SJCRH30 (cell line): ENCODE data around the gene FAM98C. TPM values are rescaled to one million over a fixed set of nuclear protein-coding genes. Genes with fewer than 3 reads are reported as not detected.
"Not testable (repeated sequence)": the region's sequence is repeated elsewhere in the genome, so short reads cannot be mapped to it uniquely, and the experiment has no call there.

Experiments
- DNase-seq, 2 experiments: peaks; one replicate each; pipeline ENCODE4 v3.0.0-alpha.2; 2015 to 2020
- H3K27ac ChIP-seq: fragments of 250-450 bp; sonication (Bioruptor Pico); 2 replicates; pipeline ENCODE4 v1.5.1; 2020; ENCODE audit warnings: mild to moderate bottlenecking, moderate library complexity
- H3K27me3 ChIP-seq: fragments of 250-450 bp; sonication (Bioruptor Pico); 2 replicates; pipeline ENCODE4 v1.5.1; 2020; ENCODE audit warnings: mild to moderate bottlenecking, moderate library complexity
- H3K36me3 ChIP-seq: fragments of 250-450 bp; sonication (Bioruptor Pico); 2 replicates; pipeline ENCODE4 v1.5.1; 2020; ENCODE audit warnings: mild to moderate bottlenecking, moderate library complexity
- H3K4me1 ChIP-seq: fragments of 250-450 bp; sonication (Bioruptor Pico); 2 replicates; pipeline ENCODE4 v1.5.1; 2020; ENCODE audit warnings: mild to moderate bottlenecking, moderate library complexity
- H3K4me3 ChIP-seq: fragments of 250-450 bp; sonication (Bioruptor Pico); 2 replicates; pipeline ENCODE4 v1.5.1; 2020; ENCODE audit warnings: mild to moderate bottlenecking, moderate library complexity
- H3K9me3 ChIP-seq: fragments of 250-450 bp; sonication (Bioruptor Pico); replicated peaks from 2 replicates; pipeline ENCODE4 v1.5.1; 2020; ENCODE audit warnings: mild to moderate bottlenecking, moderate library complexity
- total RNA-seq: library from RNA; depleted of rRNA; stranded (reverse); fragments of >200 nt; shearing (Covaris generic); gene quantifications from 2 replicates; pipeline ENCODE4 v1.2.3, GENCODE V29; 2014

FAM98C gene
- total RNA-seq, 1 experiment from 2014 or later, result 4.6 TPM

DNA sequence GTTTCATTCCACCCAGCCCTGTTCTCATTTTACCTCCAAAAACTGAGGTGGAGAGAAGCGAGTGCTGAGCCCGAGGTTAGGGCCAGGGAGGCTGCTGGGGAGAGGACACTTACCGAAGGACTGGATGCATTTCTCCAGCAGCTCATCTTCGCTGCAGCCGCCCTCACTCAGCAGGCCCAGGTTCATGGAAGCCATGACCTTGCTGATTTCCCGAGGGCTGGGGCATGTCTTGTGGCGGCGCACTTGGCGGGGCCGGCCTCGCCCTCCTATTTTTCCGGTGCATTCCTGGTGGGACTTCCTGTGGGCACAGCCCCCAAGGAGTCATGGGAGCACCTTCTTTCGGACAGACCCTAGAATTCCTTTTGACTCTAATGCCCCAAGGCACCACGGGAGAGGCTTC lies 19.0 kb downstream of the FAM98C start:
- Histone ChIP-seq H3K27ac (no peak overlapping the region), H3K27me3 (no peaks in the 10 kb centered on the region), H3K4me1 (peaks cover 16% of the 10 kb centered on the region; the same call in 1 of the 2 replicates), H3K36me3 (no peaks in the 10 kb centered on the region), H3K9me3 (no peaks in the 10 kb centered on the region), H3K4me3 (no peak overlapping the region)
- DNase-seq, result no peak

DNA sequence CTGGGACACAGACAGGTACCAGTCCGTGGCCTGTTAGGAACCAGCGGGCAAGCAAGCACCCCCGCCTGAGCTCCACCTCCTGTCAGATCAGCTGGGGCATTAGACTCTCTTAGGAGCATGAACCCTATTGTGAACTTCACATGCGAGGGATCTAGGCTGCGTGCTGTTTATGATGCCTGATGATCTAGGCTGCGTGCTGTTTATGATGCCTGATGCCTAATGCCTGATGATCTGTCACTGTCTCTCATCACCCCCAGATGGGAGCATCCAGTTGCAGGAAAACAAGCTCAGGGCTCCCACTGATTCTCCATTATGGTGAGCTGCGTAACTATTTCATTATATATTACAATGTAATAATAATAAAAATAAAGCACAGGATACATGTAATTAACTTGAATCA lies 19.5 kb downstream of the FAM98C start:
- Histone ChIP-seq H3K4me3 (no peak overlapping the region), H3K9me3 (no peaks in the 10 kb centered on the region), H3K27me3 (no peaks in the 10 kb centered on the region), H3K36me3 (no peaks in the 10 kb centered on the region), H3K27ac (no peak overlapping the region), H3K4me1 (peaks cover 11% of the 10 kb centered on the region; the same call in 1 of the 2 replicates)
- DNase-seq, result no peak

DNA sequence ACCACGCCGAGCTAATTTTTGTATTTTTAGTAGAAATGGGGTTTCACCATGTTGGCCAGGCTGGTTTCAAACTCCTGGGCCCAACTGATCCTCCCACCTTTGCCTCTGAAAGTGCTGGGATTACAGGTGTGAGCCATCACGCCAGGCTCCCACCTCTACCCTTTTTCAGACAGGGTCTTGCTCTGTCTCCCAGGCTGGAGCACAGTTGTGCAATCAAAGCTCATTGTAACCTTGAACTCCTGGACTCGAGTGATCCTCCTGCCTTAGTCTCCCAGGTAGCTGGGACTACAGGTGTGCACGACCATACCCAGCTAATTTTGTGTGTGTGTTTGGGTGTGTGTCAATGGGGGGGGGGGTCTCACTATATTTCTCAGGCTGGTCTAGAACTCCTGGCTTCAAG lies 21.4 kb downstream of the FAM98C start:
- H3K9me3 ChIP-seq, result no peaks in the 10 kb centered on the region
- no peak overlapping the region for H3K4me3 ChIP-seq
- DNase-seq, result no peak
- H3K4me1 ChIP-seq, result peaks cover 6% of the 10 kb centered on the region; the same call in 1 of the 2 replicates
- H3K36me3 ChIP-seq, result no peaks in the 10 kb centered on the region
- no peaks in the 10 kb centered on the region for H3K27me3 ChIP-seq
- no peak overlapping the region for H3K27ac ChIP-seq

DNA sequence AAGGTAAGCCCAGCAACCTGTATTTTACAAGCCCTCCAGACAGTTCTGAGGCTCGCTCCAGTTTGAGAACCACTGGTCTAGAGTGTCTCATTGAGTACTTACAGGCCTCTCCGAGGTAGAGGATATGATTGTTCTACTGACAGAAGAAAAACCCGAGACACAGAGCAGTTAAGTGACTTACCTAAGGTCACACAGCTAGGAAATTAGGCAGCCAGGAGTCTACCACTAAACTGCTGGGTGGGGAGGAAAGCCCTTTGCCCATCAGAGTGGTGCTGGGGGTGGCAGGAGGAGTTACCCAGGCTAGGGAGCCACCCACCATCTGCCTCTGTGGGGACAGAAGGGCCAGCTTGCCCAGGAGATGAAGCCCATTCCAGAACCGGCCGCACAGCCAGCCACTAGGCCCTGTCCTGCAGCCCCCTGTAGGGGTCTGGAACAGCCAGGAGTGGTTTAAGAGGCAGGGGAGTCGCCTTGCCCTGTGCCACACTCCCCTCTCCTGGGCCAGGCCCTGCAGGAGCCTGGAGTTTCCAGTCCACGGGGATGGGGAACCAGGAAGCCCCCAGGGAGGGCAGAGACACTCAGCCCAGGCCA lies 22.4 kb downstream of the FAM98C start:
- Histone ChIP-seq H3K27me3 (no peaks in the 10 kb centered on the region), H3K36me3 (no peaks in the 10 kb centered on the region), H3K9me3 (no peaks in the 10 kb centered on the region), H3K4me3 (peak overlapping the region; percentile 45), H3K4me1 (peaks cover 6% of the 10 kb centered on the region; the same call in 1 of the 2 replicates), H3K27ac (no peak overlapping the region)
- DNase-seq, result no peak

DNA sequence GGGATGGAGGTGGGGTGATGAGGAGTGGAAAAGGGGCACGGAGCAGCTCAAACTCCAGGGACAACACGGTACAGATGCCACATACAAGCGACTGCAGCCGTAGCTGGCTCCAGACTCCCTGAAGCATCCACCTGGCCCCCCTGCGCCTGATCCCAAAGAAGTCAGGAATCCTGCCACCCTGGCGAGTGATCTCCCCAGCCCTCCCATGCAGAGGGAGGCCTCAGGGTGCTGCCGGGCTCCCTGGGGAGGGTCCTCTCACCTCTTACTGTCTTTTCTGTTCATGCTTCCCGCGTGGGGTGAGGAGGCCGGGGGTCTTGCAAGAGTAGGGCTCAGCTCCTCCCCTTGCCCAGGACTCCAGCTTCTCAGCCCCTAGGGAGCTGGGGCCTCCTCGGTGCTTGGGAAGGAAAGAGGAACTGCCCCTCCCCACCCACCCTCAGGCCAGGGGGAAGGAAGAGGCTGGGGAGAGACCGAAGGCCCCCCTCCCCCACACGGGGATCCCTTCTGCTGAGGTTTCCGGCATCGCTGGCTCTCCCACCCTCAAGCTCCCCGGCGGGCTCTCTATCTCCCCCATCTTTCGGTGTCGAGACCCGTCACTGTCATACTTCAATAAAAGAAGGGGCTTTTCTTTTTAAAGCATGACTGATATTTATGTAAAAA lies 23.0 kb downstream of the FAM98C start, which contains the start of gene RASGRP4:
RASGRP4 (minus strand) TSS at position 410 of the 657 bp plus-strand sequence; CDS start at position 282, 128 bp downstream.
- H3K27me3 ChIP-seq, result no peaks in the 10 kb centered on the region
- H3K36me3 ChIP-seq, result no peaks in the 10 kb centered on the region
- peaks cover 6% of the 10 kb centered on the region; the same call in 1 of the 2 replicates for H3K4me1 ChIP-seq
- DNase-seq, result peak; percentile 54 to 61
- H3K9me3 ChIP-seq, result no peaks in the 10 kb centered on the region
- peak within 1 kb of the TSS; percentile 45 for H3K4me3 ChIP-seq
- H3K27ac ChIP-seq, result no peak within 1 kb of the TSS

DNA sequence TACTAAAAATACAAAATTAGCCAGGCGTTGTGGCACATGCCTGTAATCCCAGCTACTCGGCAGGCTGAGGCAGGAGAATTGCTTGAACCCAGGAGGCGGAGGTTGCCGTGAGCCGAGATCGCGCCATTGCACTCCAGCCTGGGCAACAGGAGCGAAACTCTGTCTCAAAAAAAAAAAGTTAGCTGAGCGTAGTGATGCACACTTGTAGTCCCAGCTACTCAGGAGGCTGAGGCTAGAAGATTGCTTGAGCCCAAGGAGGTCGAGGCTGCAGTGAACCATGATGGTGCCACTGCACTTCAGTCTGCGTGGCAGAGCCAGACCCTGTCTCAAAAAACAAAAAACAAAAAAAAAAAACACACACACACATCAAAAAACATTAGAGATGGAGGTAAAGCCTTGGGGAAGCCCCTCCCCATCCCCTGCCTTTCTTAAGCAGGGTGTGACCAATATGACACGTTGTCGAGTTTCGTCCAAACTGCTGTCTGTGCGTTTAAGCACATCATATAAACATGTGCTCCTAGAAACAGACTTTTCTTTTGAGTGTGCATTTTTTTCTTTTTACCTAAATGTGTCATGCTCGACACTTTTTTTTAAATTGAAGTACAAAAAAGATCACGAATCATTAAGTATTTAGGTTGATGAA lies 24.3 kb downstream of the FAM98C start:
- not testable (repeated sequence) for DNase-seq, H3K36me3 ChIP-seq, H3K4me3 ChIP-seq, H3K27me3 ChIP-seq, H3K4me1 ChIP-seq, H3K27ac ChIP-seq, H3K9me3 ChIP-seq

DNA sequence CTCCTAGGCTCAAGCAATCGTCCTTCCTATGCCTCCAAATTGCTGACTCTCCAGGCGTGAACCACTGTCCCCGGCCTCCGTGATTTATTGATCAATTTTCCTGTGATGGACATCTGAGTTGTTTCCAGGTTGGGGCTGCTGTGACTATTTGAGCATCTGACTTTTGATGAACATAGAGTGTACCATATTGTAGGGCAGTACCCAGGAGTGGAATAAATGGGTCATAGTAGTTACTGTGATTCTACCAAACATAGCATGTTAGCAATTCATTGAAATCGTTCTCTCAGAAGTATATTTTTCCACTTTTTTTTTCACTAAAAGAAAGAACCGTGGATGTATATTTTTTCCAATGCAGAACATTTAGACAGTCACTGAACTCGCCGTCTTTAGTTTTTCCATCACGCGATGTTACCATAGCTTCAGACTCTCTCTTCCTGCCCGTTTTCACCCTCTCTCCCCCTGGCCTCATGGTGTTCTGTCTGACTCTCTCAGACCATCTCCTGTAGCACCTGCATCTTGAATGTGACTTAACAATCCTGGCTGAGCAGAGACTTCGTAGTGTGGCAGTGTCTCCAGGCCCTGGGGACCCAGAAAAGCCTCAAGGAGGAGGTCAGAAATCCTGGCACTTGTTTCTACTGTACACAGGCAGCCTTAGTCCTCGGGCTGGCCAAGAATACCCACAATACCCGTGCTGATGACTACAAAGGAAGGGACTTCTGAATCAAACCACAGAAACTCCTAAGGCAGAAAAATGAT lies 26.3 kb downstream of the FAM98C start:
- H3K9me3 ChIP-seq, result no peaks in the 10 kb centered on the region
- H3K4me3 ChIP-seq, result no peak overlapping the region
- peaks cover 6% of the 10 kb centered on the region; the same call in 1 of the 2 replicates for H3K4me1 ChIP-seq
- no peak for DNase-seq
- no peaks in the 10 kb centered on the region for H3K36me3 ChIP-seq
- no peak overlapping the region for H3K27ac ChIP-seq
- H3K27me3 ChIP-seq, result no peaks in the 10 kb centered on the region

DNA sequence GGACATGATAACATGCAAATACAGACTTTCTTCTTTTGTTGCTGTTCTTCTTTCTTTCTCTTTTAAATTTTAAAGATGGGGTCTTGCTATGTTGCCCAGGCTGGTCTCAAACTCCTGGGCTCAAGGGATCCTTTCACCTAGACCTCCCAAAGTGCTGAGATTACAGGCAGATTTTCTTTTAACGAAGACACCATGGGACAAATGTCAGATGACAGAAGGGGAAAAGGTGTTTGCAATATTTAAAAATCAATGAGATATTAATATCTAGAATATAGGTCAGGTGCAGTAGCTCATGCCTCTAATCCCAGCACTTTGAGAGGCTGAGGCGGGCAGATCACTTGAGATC lies 26.9 kb downstream of the FAM98C start:
- no peak for DNase-seq
- no peak overlapping the region for H3K4me3 ChIP-seq
- no peaks in the 10 kb centered on the region for H3K36me3 ChIP-seq
- peaks cover 6% of the 10 kb centered on the region; the same call in 1 of the 2 replicates for H3K4me1 ChIP-seq
- no peaks in the 10 kb centered on the region for H3K9me3 ChIP-seq
- H3K27ac ChIP-seq, result no peak overlapping the region
- no peaks in the 10 kb centered on the region for H3K27me3 ChIP-seq

DNA sequence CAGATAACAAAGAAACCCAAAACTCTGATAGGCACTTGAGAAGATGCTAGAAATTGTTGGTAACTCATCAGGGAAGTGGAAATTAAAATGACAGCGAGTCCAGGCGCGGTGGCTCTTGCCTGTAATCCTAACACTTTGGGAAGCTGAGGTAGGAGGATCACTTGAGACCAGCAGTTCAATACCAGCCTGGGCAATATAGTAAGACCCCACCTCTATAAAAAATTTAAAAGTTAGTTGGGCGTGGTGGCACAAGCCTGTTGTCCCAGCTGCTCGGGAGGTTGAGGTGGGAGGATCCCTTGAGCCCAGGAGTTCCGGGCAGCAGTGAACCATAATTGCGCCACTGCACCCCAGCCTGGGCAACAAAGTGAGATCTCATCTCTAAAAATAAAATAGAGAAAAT lies 28.0 kb downstream of the FAM98C start:
- Histone ChIP-seq H3K9me3 (no peaks in the 10 kb centered on the region), H3K4me1 (peaks cover 12% of the 10 kb centered on the region), H3K27me3 (no peaks in the 10 kb centered on the region), H3K27ac (no peak overlapping the region), H3K36me3 (no peaks in the 10 kb centered on the region), H3K4me3 (no peak overlapping the region)
- no peak for DNase-seq

DNA sequence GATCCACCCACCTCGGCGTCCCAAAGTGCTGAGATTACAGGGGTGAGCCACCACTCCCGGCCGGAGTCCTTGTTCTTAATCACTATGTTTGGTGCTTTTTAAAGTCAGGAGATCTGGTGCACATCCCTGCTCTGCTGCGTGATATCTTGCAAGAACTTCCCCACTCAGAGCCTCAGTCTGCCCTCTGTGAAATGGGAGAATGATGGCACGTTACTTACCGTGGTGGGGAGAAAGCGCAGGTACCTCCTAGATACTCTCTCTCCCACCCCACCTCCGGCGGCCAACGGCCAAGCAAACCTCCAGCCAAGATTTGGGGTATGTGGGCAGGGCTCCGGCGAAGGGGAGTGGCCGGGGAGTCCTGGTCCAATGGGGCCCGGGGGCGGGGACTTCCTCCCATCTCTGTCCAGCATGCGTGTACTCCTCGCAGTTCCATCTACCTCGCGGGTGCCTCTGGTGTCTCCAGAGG lies 30.4 kb downstream of the FAM98C start, which contains the start of gene RYR1:
RYR1 (plus strand) TSS at position 424 of the 466 bp plus-strand sequence. CDS start 139 bp downstream, outside the sequence.
- Histone ChIP-seq H3K9me3 (no peaks in the 10 kb centered on the region), H3K27ac (peak within 1 kb of the TSS; percentile 98), H3K27me3 (no peaks in the 10 kb centered on the region), H3K36me3 (peaks cover 8% of the 10 kb centered on the region), H3K4me3 (peak within 1 kb of the TSS; percentile 63), H3K4me1 (peaks cover 8% of the 10 kb centered on the region)
- DNase-seq, result peak; percentile 95

DNA sequence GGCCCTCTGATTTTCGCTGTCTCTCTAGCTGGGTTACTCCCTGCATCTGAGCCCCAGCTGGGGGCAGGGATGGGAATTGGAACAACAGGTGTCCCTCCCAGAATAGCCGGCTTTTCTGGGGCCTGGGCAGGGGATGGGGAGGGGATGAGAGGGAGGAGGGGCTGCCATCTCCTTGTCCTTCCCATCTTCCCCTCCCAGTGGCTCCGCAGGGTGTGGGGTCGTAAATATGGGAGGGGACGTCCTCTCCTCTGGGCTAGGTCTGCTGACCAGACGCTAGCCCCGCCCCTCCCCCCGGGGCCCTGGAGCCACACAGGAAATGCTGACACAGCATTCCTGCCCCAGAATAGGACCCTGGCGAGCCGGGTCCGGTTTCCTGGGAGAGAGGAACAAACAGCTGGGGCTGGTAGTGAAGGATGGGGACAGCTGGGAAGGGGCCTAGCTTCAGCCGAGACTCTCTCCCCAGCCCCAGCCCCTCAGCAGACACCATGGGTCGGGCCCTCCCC lies 31.7 kb downstream of the FAM98C start:
- Histone ChIP-seq H3K4me3 (peak overlapping the region; percentile 63), H3K27ac (peak overlapping the region; percentile 98), H3K4me1 (peaks cover 8% of the 10 kb centered on the region), H3K36me3 (peaks cover 11% of the 10 kb centered on the region), H3K9me3 (no peaks in the 10 kb centered on the region), H3K27me3 (no peaks in the 10 kb centered on the region)
- DNase-seq, result peak; percentile 99 to 100

DNA sequence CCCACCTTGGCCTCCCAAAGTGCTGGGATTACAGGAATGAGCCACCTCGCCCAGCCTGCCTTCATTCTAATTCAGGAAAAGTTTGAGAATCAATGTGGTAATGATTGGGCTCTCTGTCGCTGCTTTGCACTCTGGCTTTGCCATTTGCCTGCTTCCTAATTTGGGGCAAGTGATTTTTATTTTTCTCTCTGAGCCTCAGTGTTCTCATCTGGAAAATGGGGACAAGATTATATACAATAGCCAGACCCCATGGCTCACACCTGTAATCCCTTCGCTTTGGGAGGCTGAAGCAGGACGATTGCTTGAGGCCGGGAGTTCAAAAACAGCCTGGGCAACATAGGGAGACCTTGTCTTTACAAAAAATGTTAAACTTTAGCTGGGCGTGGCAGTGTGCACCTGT lies 34.4 kb downstream of the FAM98C start:
- H3K27ac ChIP-seq, result no peak overlapping the region
- no peaks in the 10 kb centered on the region for H3K27me3 ChIP-seq
- no peak overlapping the region for H3K4me3 ChIP-seq
- DNase-seq, result no peak
- H3K36me3 ChIP-seq, result peaks cover 15% of the 10 kb centered on the region
- H3K4me1 ChIP-seq, result peaks cover 8% of the 10 kb centered on the region
- H3K9me3 ChIP-seq, result no peaks in the 10 kb centered on the region

DNA sequence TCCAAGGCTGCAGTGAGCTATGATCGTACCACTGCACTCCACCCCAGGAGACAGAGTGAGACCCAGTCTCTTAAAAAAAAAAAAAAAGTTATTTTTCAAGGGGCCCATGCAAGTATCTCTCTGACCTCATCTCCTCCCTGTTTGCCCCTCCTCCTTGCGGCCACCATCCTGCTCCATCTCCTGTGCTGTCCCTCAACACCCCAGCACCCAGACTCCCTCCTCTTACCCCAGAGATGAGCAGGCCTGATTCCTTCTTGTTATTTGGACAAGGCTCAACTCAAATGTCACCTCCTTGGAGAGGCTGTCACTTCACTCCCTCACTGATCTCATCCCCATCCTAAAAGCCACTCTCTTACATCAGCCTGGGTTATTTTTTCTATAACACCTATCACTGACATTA lies 35.0 kb downstream of the FAM98C start:
- Histone ChIP-seq H3K9me3 (no peaks in the 10 kb centered on the region), H3K4me1 (peaks cover 8% of the 10 kb centered on the region), H3K4me3 (no peak overlapping the region), H3K27me3 (no peaks in the 10 kb centered on the region), H3K36me3 (peaks cover 15% of the 10 kb centered on the region), H3K27ac (no peak overlapping the region)
- no peak for DNase-seq

DNA sequence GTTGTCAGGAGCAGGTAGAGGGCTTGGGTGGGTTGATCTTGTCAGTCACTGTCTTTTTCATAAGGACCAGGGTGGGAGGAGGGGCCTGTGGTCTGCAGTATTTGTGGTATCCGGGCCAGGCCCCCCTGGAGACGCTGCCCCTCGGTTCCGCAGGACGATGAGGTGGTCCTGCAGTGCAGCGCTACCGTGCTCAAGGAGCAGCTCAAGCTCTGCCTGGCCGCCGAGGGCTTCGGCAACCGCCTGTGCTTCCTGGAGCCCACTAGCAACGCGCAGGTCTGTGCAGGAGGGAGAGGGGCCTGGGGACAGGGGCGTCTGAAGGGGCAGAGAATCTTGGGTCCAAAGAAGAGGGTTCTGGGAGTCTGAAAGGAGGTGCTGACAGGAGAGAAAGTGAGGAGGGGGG lies 37.7 kb downstream of the FAM98C start:
- no peak for DNase-seq
- Histone ChIP-seq H3K36me3 (peaks cover 34% of the 10 kb centered on the region), H3K9me3 (no peaks in the 10 kb centered on the region), H3K4me1 (peaks cover 1% of the 10 kb centered on the region), H3K27me3 (no peaks in the 10 kb centered on the region), H3K4me3 (no peak overlapping the region), H3K27ac (no peak overlapping the region)
